Measurements from ENCODE around the gene CYP2S1.
A peak's percentile ranks its signal among the peaks of the same experiment; 100 is the strongest.
"Not testable (repeated sequence)": the region's sequence is repeated elsewhere in the genome, so short reads cannot be mapped to it uniquely, and the experiment has no call there.

Gene CYP2S1

DNA sequence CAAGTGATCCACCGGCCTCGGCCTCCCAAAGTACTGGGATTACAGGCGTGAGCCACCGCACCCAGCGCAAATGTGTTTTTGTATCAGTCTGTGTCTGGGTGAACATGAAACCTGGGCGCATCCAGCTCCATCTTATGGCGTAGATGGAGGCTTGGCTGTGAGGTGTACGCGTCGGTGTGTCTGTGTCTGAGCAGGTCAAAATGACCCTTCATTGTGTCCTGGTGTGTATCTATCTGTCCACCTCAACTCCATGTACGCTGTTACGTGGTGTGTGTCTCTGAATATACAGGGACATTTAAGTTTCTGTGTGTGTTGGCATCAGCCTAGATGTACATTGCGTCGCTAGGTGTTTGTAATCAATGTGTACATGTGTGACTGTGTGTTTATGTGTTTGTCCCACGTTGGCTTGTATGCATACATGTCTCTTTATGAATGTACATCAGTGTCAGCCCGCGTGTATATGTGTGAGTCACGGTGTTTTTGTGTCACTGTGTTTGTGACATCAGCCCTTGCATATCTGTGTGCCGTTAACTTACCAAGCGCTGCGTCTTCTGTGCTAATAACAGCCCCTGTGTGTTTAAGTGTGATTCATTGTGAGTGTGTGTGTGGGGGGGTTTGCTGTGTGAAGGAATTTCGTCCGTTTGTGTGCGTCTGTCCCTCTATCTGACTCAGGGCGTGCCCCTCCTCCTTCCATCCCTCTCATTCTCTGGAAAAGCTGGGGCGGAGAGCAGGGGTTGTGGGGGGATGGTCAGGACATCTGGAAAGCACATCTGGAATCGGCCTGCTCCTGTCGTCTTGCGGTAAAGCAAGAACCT is 32.4 kb downstream of the CYP2S1 start:
- H3K4me1 ChIP-seq (ENCODE audit: insufficient read depth, poor library complexity, severe bottlenecking) = peaks cover 47% of the 10 kb centered on the region
- DNase-seq (ENCODE audit: low spot score) = peak; percentile 95
- no peaks in the 10 kb centered on the region for H3K9me3 ChIP-seq (ENCODE audit: severe bottlenecking)
- ATAC-seq (ENCODE audit: low read depth) = peak; percentile 64
- H3K27me3 ChIP-seq (ENCODE audit: insufficient read depth, poor library complexity, severe bottlenecking) = no peaks in the 10 kb centered on the region
- H3K36me3 ChIP-seq (ENCODE audit: low read depth) = peaks cover 83% of the 10 kb centered on the region
- H3K4me3 ChIP-seq (ENCODE audit: severe bottlenecking) = peak overlapping the region; percentile 8
- TF ChIP-seq CTCF (IDR thresholded peaks at IDR 0.05; ENCODE audit: poor library complexity, severe bottlenecking) = no peak
- peak overlapping the region; percentile 95 for H3K27ac ChIP-seq (ENCODE audit: poor library complexity, severe bottlenecking)

GRCh38 chr19:41226053-41226873 is 33.2 kb downstream of the CYP2S1 start:
- Histone ChIP-seq H3K27ac (ENCODE audit: poor library complexity, severe bottlenecking) (peak overlapping the region; percentile 95), H3K4me3 (ENCODE audit: severe bottlenecking) (peak overlapping the region; percentile 8), H3K4me1 (ENCODE audit: insufficient read depth, poor library complexity, severe bottlenecking) (peaks cover 39% of the 10 kb centered on the region), H3K36me3 (ENCODE audit: low read depth) (peaks cover 83% of the 10 kb centered on the region), H3K9me3 (ENCODE audit: severe bottlenecking) (no peaks in the 10 kb centered on the region), H3K27me3 (ENCODE audit: insufficient read depth, poor library complexity, severe bottlenecking) (no peaks in the 10 kb centered on the region)
- DNase-seq (ENCODE audit: low spot score) (peak; percentile 94), ATAC-seq (ENCODE audit: low read depth) (peak; percentile 71)
- peak; percentile 9 for TF ChIP-seq CTCF (IDR thresholded peaks at IDR 0.05; ENCODE audit: poor library complexity, severe bottlenecking)

DNA sequence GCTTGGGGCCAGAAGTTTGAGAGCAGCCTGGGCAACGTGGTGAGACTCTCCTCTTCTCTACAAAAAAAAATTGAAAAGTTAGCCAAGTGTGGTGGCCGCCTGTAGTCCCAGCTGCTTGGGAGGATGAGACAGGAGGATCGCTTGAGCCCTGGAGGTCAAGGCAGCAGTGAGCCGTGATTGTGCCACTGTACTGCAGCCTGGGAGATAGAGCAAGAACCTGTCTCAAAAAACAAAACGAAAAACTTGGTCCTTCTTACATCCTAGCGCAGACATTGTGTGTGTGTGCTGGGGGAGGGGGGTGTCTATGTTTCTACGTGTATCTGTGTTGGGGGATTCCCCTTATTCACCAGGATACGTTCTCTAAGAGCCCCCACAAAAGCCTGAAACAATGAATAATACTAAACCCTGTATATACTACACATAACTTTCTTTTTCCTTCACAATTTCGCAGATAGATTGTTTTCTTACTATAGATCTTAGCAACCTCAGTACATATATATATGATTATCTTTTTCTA is 33.9 kb downstream of the CYP2S1 start:
- H3K27me3 ChIP-seq (ENCODE audit: insufficient read depth, poor library complexity, severe bottlenecking) = no peaks in the 10 kb centered on the region
- peak overlapping the region; percentile 95 for H3K27ac ChIP-seq (ENCODE audit: poor library complexity, severe bottlenecking)
- no peak overlapping the region for H3K4me3 ChIP-seq (ENCODE audit: severe bottlenecking)
- no peaks in the 10 kb centered on the region for H3K9me3 ChIP-seq (ENCODE audit: severe bottlenecking)
- H3K4me1 ChIP-seq (ENCODE audit: insufficient read depth, poor library complexity, severe bottlenecking) = peaks cover 39% of the 10 kb centered on the region
- DNase-seq (ENCODE audit: low spot score) (no peak), ATAC-seq (ENCODE audit: low read depth) (no peak)
- peaks cover 83% of the 10 kb centered on the region for H3K36me3 ChIP-seq (ENCODE audit: low read depth)
- no peak for TF ChIP-seq CTCF (IDR thresholded peaks at IDR 0.05; ENCODE audit: poor library complexity, severe bottlenecking)

- no peak for ATAC-seq (ENCODE audit: low read depth)
- no peaks in the 10 kb centered on the region for H3K27me3 ChIP-seq (ENCODE audit: insufficient read depth, poor library complexity, severe bottlenecking)
These were observed 35.5 kb downstream of the CYP2S1 start for GRCh38 chr19:41228486-41228885.

DNA sequence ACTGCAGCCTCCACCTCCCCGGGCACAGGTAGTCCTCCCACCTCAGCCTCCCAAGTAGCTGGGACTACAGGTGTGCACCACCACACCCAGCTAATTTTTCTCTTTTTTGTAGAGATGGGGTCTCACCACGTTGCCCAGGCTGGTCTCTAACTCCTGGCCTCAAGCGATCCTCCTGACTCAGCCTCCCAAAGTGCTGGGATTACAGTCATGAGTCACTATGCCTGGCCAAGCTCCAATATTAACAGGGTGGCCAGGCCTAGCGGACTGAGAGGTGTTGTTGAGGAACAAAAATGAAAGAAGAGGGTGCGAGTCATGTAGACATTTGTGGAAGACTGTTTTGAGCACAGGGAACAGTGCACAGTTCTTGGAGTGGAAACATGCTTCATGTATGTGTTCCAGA is 36.3 kb downstream of the CYP2S1 start:
- Histone ChIP-seq H3K4me1 (ENCODE audit: insufficient read depth, poor library complexity, severe bottlenecking) (peaks cover 21% of the 10 kb centered on the region), H3K27ac (ENCODE audit: poor library complexity, severe bottlenecking) (peak overlapping the region; percentile 95), H3K36me3 (ENCODE audit: low read depth) (peaks cover 85% of the 10 kb centered on the region)
- not testable (repeated sequence) for H3K4me3 ChIP-seq (ENCODE audit: severe bottlenecking); ATAC-seq (ENCODE audit: low read depth); H3K27me3 ChIP-seq (ENCODE audit: insufficient read depth, poor library complexity, severe bottlenecking); DNase-seq (ENCODE audit: low spot score); H3K9me3 ChIP-seq (ENCODE audit: severe bottlenecking)

More at GRCh38 chr19:41228486-41228885, 35.5 kb downstream of the CYP2S1 start:
- Histone ChIP-seq H3K27ac (ENCODE audit: poor library complexity, severe bottlenecking) (peak overlapping the region; percentile 95), H3K9me3 (ENCODE audit: severe bottlenecking) (no peaks in the 10 kb centered on the region), H3K4me1 (ENCODE audit: insufficient read depth, poor library complexity, severe bottlenecking) (peaks cover 29% of the 10 kb centered on the region), H3K4me3 (ENCODE audit: severe bottlenecking) (no peak overlapping the region), H3K36me3 (ENCODE audit: low read depth) (peaks cover 84% of the 10 kb centered on the region)
- no peak for TF ChIP-seq CTCF (IDR thresholded peaks at IDR 0.05; ENCODE audit: poor library complexity, severe bottlenecking)
- DNase-seq (ENCODE audit: low spot score) = no peak

All from RWPE2 (cell line).